ENCODE measurements around the gene STK10.

STK10 gene

GRCh38 chr5:172170251-172170701, 17.7 kb downstream of the STK10 start:
- peaks cover 63% of the 10 kb centered on the region for H4K20me1 ChIP-seq (ENCODE audit: insufficient read depth, low read length)
- H3K4me2 ChIP-seq (ENCODE audit: low read length): no peak overlapping the region
- H3K4me3 ChIP-seq (ENCODE audit: low read length): no peak overlapping the region
- H3K36me3 ChIP-seq (replicated peaks; ENCODE audit: low read depth, low read length): peaks cover 23% of the 10 kb centered on the region
- H3K9me3 ChIP-seq (ENCODE audit: insufficient read depth, low read length): no peaks in the 10 kb centered on the region
- TF ChIP-seq, protein P1, sequence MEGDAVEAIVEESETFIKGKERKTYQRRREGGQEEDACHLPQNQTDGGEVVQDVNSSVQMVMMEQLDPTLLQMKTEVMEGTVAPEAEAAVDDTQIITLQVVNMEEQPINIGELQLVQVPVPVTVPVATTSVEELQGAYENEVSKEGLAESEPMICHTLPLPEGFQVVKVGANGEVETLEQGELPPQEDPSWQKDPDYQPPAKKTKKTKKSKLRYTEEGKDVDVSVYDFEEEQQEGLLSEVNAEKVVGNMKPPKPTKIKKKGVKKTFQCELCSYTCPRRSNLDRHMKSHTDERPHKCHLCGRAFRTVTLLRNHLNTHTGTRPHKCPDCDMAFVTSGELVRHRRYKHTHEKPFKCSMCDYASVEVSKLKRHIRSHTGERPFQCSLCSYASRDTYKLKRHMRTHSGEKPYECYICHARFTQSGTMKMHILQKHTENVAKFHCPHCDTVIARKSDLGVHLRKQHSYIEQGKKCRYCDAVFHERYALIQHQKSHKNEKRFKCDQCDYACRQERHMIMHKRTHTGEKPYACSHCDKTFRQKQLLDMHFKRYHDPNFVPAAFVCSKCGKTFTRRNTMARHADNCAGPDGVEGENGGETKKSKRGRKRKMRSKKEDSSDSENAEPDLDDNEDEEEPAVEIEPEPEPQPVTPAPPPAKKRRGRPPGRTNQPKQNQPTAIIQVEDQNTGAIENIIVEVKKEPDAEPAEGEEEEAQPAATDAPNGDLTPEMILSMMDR (IDR thresholded peaks at IDR 0.05; ENCODE audit: low read depth, low read length): no peak
- TF ChIP-seq EZH2phosphoT487 (IDR thresholded peaks at IDR 0.05; ENCODE audit: low read depth): no peak
- no peak overlapping the region for H3K9ac ChIP-seq (ENCODE audit: low read length)
- no peak overlapping the region for H3K27ac ChIP-seq (ENCODE audit: low read length)
- H3K79me2 ChIP-seq (ENCODE audit: low read length): peaks cover 86% of the 10 kb centered on the region
- H2AFZ ChIP-seq (ENCODE audit: low read depth, low read length): no peak overlapping the region
- no peaks in the 10 kb centered on the region for H3K27me3 ChIP-seq (ENCODE audit: low read depth, low read length)
- H3K4me1 ChIP-seq (ENCODE audit: low read length): peaks cover 20% of the 10 kb centered on the region

DNA sequence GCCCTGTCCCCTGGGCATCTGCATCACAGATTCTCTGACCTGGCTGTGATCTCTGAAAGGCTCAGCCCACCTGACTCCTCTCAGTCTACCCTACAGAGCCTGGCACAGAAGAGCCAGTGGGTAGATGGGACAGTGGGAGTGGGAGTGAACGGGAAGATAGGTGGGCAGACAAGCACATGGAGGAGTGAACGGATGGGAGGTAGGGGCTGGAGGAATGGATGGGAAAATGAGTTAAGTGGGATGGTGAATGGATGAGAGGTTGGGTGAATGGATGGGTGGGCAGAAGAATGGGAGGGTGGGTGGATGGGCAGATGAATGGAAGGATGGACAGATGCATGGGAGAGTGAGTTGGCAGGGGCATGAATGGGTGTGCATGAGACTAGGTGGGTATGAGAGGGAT, 18.8 kb downstream of the STK10 start:
- Histone ChIP-seq H3K27me3 (ENCODE audit: low read depth, low read length) (no peaks in the 10 kb centered on the region), H3K4me3 (ENCODE audit: low read length) (no peak overlapping the region), H3K79me2 (ENCODE audit: low read length) (peaks cover 87% of the 10 kb centered on the region), H4K20me1 (ENCODE audit: insufficient read depth, low read length) (peaks cover 74% of the 10 kb centered on the region), H3K27ac (ENCODE audit: low read length) (no peak overlapping the region), H3K36me3 (replicated peaks; ENCODE audit: low read depth, low read length) (peaks cover 25% of the 10 kb centered on the region), H3K4me1 (ENCODE audit: low read length) (peaks cover 10% of the 10 kb centered on the region), H3K9me3 (ENCODE audit: insufficient read depth, low read length) (no peaks in the 10 kb centered on the region), H3K4me2 (ENCODE audit: low read length) (no peak overlapping the region), H2AFZ (ENCODE audit: low read depth, low read length) (no peak overlapping the region), H3K9ac (ENCODE audit: low read length) (no peak overlapping the region)
- TF ChIP-seq EZH2phosphoT487 (IDR thresholded peaks at IDR 0.05; ENCODE audit: low read depth): no peak
- TF ChIP-seq, protein P1 (IDR thresholded peaks at IDR 0.05; ENCODE audit: low read depth, low read length): no peak

- Histone ChIP-seq H3K79me2 (ENCODE audit: low read length) (peaks cover 84% of the 10 kb centered on the region), H3K4me3 (ENCODE audit: low read length) (no peak overlapping the region), H2AFZ (ENCODE audit: low read depth, low read length) (no peak overlapping the region), H3K9ac (ENCODE audit: low read length) (no peak overlapping the region), H3K27ac (ENCODE audit: low read length) (no peak overlapping the region), H3K4me1 (ENCODE audit: low read length) (0 out of 2 replicates have a peak, but pooled peaks cover 3% of the 10 kb centered on the region), H3K4me2 (ENCODE audit: low read length) (no peak overlapping the region), H3K36me3 (replicated peaks; ENCODE audit: low read depth, low read length) (peaks cover 21% of the 10 kb centered on the region), H4K20me1 (ENCODE audit: insufficient read depth, low read length) (peaks cover 77% of the 10 kb centered on the region), H3K9me3 (ENCODE audit: insufficient read depth, low read length) (no peaks in the 10 kb centered on the region), H3K27me3 (ENCODE audit: low read depth, low read length) (no peaks in the 10 kb centered on the region)
- TF ChIP-seq EZH2phosphoT487 (IDR thresholded peaks at IDR 0.05; ENCODE audit: low read depth): no peak
- TF ChIP-seq, protein P1 (IDR thresholded peaks at IDR 0.05; ENCODE audit: low read depth, low read length): no peak
Observed at GRCh38 chr5:172168311-172168710, 19.7 kb downstream of the STK10 start.

- TF ChIP-seq, protein P1 (IDR thresholded peaks at IDR 0.05; ENCODE audit: low read depth, low read length): no peak
- no peak for TF ChIP-seq EZH2phosphoT487 (IDR thresholded peaks at IDR 0.05; ENCODE audit: low read depth)
- no peak overlapping the region for H3K4me3 ChIP-seq (ENCODE audit: low read length)
- H4K20me1 ChIP-seq (ENCODE audit: insufficient read depth, low read length): peaks cover 81% of the 10 kb centered on the region
- H3K4me1 ChIP-seq (ENCODE audit: low read length): 0 out of 2 replicates have a peak, but pooled peaks cover 3% of the 10 kb centered on the region
- no peak overlapping the region for H2AFZ ChIP-seq (ENCODE audit: low read depth, low read length)
- H3K27ac ChIP-seq (ENCODE audit: low read length): no peak overlapping the region
- no peak overlapping the region for H3K9ac ChIP-seq (ENCODE audit: low read length)
- H3K79me2 ChIP-seq (ENCODE audit: low read length): peaks cover 84% of the 10 kb centered on the region
- H3K36me3 ChIP-seq (replicated peaks; ENCODE audit: low read depth, low read length): peaks cover 21% of the 10 kb centered on the region
- H3K9me3 ChIP-seq (ENCODE audit: insufficient read depth, low read length): no peaks in the 10 kb centered on the region
- H3K4me2 ChIP-seq (ENCODE audit: low read length): no peak overlapping the region
- H3K27me3 ChIP-seq (ENCODE audit: low read depth, low read length): no peaks in the 10 kb centered on the region
Observed at GRCh38 chr5:172167895-172168294, 20.1 kb downstream of the STK10 start.

Data from OCI-LY3 (cell line).